GM10248 (cell line): ENCODE results near the gene BSND.

Source experiments
- CTCF ChIA-PET: fragments of 300-600 bp; sonication (Branson Sonifier 250); formaldehyde crosslinking; extraction: SDS; loops from one replicate; lab custom pipeline; 2021; ENCODE audit warnings: antibody characterized with exemption; lab: Yijun Ruan, JAX
- POLR2A ChIA-PET: fragments of 350-650 bp; sonication (Branson Sonifier 250); formaldehyde crosslinking; extraction: SDS; loops from one replicate; lab custom pipeline; 2020; ENCODE audit warnings: antibody characterized with exemption; lab: Yijun Ruan, JAX
- DNase-seq: peaks from one replicate; pipeline ENCODE4 v3.0.0; 2012; ENCODE audit errors: extremely low spot score
- TF ChIP-seq, protein P1 (sequence below): IDR thresholded peaks from 2 replicates; pipeline ENCODE4 v1.5.1; 2012; ENCODE audit warnings: mild to moderate bottlenecking, low read depth; ENCODE audit errors: extremely low read depth, missing control alignments, control extremely low read depth

BSND gene

GRCh38 chr1:55045430-55045829 is 46.7 kb downstream of the BSND start:
- no peak for DNase-seq
- TF ChIP-seq, protein P1, sequence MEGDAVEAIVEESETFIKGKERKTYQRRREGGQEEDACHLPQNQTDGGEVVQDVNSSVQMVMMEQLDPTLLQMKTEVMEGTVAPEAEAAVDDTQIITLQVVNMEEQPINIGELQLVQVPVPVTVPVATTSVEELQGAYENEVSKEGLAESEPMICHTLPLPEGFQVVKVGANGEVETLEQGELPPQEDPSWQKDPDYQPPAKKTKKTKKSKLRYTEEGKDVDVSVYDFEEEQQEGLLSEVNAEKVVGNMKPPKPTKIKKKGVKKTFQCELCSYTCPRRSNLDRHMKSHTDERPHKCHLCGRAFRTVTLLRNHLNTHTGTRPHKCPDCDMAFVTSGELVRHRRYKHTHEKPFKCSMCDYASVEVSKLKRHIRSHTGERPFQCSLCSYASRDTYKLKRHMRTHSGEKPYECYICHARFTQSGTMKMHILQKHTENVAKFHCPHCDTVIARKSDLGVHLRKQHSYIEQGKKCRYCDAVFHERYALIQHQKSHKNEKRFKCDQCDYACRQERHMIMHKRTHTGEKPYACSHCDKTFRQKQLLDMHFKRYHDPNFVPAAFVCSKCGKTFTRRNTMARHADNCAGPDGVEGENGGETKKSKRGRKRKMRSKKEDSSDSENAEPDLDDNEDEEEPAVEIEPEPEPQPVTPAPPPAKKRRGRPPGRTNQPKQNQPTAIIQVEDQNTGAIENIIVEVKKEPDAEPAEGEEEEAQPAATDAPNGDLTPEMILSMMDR: no peak
- ChIA-PET POLR2A (no interaction called here), CTCF (interaction anchor here (0.7 kb wide), 1 partner anchor 903 kb away, joined by 3 read pairs; no protein-coding TSS in a partner anchor)

DNA sequence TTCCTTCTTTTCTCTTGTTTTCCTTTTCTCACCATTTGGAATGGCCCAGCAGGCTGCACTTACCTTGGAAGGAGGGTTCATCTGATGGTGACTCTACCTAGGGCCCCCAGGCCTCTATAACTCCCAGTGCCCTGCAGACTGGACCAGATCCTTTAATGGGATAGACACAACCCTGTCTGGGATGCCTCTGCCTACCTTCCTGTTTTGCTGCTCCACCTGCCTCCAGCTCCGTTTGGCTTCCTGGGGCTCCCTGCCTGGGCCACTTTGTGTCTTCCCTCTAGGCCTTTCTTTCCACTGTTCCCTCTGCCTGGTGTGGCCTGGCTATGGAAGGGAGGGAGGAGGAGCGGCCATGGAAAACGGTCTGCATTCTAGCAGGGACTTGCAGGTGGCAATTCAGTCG is 48.1 kb downstream of the BSND start:
- TF ChIP-seq, protein P1: no peak
- CTCF ChIA-PET: interaction anchor here (0.8 to 1.0 kb wide), 2 partner anchors 14 to 102 kb away, joined by 3 read pairs; no protein-coding TSS in a partner anchor
- no peak for DNase-seq
- POLR2A ChIA-PET: no interaction called here

DNA sequence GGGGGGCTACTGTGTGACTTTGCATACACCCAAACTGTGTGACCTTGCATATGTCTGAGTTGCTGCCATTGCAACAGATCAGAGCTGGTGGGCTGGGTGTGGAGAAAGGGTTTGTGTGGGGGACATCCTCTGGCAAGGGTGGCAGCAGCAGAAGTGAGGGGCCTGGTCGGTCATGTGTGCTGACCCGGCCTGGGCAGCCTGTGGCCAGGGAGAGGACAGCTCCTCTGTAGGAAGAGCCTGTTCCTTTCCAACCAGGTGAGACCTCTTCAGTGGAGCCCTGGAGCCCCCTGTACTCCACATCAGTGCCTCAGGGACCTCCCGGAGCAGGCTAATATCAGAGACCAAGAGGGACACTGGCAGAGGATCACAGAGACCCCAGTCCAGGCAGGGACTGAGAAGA is 48.9 kb downstream of the BSND start:
- no peak for DNase-seq
- TF ChIP-seq, protein P1: no peak
- POLR2A ChIA-PET: no interaction called here
- CTCF ChIA-PET: interaction anchor here (0.8 to 1.0 kb wide), 2 partner anchors 14 to 103 kb away, joined by 3 read pairs; no protein-coding TSS in a partner anchor

- CTCF ChIA-PET: interaction anchor here (1.2 to 2.2 kb wide), 2 partner anchors 12 to 26 kb away, joined by 3 to 5 read pairs; no protein-coding TSS in a partner anchor
- POLR2A ChIA-PET: no interaction called here
- TF ChIP-seq, protein P1: no peak
- no peak for DNase-seq
These were observed 49.9 kb downstream of the BSND start for GRCh38 chr1:55048453-55049270.

DNA sequence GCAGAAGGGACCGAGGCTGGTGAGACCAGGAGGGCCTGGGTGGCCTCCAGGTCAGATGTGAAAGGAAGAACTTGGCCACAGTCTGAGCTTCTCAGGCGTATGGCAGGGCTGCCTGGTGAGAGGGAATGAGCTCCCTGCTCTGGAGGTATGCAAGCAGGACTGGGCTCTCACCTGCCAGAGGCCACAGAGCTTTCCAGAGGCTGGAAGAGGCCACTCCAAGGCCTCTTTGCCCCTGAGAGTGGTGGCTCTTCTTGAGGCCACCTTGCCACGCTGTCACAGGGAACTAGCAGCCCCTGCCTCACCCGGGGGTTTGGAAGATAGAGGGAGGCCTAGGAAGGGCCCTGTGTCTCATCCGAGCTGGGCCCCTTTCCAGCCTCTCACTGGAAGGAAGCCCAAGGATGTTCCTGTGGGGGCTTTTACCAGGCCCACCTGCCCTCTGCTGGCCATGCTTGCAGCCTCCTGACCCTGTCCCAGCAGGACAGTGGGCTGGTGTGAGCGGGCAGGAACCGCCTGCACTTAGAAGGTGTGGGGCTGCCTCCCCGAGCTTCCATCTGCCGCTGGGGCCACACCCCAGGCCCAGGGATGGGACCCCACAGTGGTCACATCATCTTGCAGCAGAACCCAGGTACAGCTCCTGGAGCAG is 50.7 kb downstream of the BSND start:
- POLR2A ChIA-PET: no interaction called here
- TF ChIP-seq, protein P1: no peak
- CTCF ChIA-PET: interaction anchor here (1.2 to 2.2 kb wide), 3 partner anchors 11 to 27 kb away, joined by 3 to 5 read pairs (median 3); no protein-coding TSS in a partner anchor

GRCh38 chr1:55049914-55050278 is 51.2 kb downstream of the BSND start:
- DNase-seq: no peak
- TF ChIP-seq, protein P1: no peak
- ChIA-PET POLR2A (no interaction called here), CTCF (interaction anchor here (1.2 to 2.2 kb wide), 3 partner anchors 10 to 28 kb away, joined by 3 to 5 read pairs (median 3); no protein-coding TSS in a partner anchor)

More for the DNA sequence above, 50.7 kb downstream of the BSND start:
- DNase-seq: no peak
